ENCODE measurements around the gene ADCK1.

GRCh38 chr14:77843651-77844050, 43.7 kb downstream of the ADCK1 start:
- TF ChIP-seq, protein P1, sequence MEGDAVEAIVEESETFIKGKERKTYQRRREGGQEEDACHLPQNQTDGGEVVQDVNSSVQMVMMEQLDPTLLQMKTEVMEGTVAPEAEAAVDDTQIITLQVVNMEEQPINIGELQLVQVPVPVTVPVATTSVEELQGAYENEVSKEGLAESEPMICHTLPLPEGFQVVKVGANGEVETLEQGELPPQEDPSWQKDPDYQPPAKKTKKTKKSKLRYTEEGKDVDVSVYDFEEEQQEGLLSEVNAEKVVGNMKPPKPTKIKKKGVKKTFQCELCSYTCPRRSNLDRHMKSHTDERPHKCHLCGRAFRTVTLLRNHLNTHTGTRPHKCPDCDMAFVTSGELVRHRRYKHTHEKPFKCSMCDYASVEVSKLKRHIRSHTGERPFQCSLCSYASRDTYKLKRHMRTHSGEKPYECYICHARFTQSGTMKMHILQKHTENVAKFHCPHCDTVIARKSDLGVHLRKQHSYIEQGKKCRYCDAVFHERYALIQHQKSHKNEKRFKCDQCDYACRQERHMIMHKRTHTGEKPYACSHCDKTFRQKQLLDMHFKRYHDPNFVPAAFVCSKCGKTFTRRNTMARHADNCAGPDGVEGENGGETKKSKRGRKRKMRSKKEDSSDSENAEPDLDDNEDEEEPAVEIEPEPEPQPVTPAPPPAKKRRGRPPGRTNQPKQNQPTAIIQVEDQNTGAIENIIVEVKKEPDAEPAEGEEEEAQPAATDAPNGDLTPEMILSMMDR (IDR thresholded peaks at IDR 0.05): no peak
- TF ChIP-seq POLR2AphosphoS5 (IDR thresholded peaks at IDR 0.05) (no peak), POLR2A (IDR thresholded peaks at IDR 0.05) (no peak)
